Testis (tissue), 3 donors: ENCODE results near the gene SHISAL2B. TPM values are rescaled to one million over a fixed set of nuclear protein-coding genes. Genes with fewer than 3 reads are reported as not detected.

Source experiments
- DNase-seq: peaks from one replicate; pipeline ENCODE4 v3.0.0-alpha.2; 2019
- H3K27ac ChIP-seq, 2 donors: fragments of 200-600 bp; sonication (generic); one replicate each; pipeline ENCODE4 v1.5.1; 2019
- H3K27me3 ChIP-seq: fragments of 200-600 bp; sonication (generic); one replicate; pipeline ENCODE4 v1.5.1; 2019
- H3K36me3 ChIP-seq: fragments of 200-600 bp; sonication (generic); one replicate; pipeline ENCODE4 v1.5.1; 2017; ENCODE audit warnings: low read depth; ENCODE audit errors: missing control alignments
- H3K4me1 ChIP-seq: fragments of 200-600 bp; sonication (generic); one replicate; pipeline ENCODE4 v1.5.1; 2019
- H3K4me3 ChIP-seq, 2 donors: fragments of 200-600 bp; sonication (generic); one replicate each; pipeline ENCODE4 v1.5.1; 2017 to 2019
- H3K9me3 ChIP-seq: fragments of 200-600 bp; sonication (generic); one replicate; pipeline ENCODE4 v1.5.1; 2017
- CTCF ChIP-seq, 3 experiments: fragments of 450-650 bp in 2 of 3; fragments of 200-600 bp in 1 of 3; sonication (generic) in 1 of 3; IDR thresholded peaks; one replicate each; pipeline ENCODE4 v1.5.1; 2016 to 2019; ENCODE audit warnings: antibody characterized with exemption in 3 of 3, mild to moderate bottlenecking in 2 of 3, moderate library complexity in 1 of 3
- POLR2A ChIP-seq: fragments of 450-650 bp; IDR thresholded peaks from one replicate; pipeline ENCODE4 v1.6.1; 2017; ENCODE audit warnings: antibody characterized with exemption, mild to moderate bottlenecking, moderate library complexity
- WGBS, 2 donors: methylation state at CpG; one replicate each; pipeline ENCODE4 v1.1.5; 2018; 5-methylcytosine and 5-hydroxymethylcytosine counted together
- intact Hi-C: fragments of 100-400 bp; cut with DNase I; formaldehyde crosslinking; loops from one replicate; pipeline ENCODE4 v1.15.1; 2023; ENCODE audit warnings: low total_unique reads
- polyA plus RNA-seq: library from polyadenylated mRNA; stranded (reverse); fragments of 350-450 nt; fragmentation: Illumina TruSeq; extraction: RNeasy Lipid Tissue Mini Kit (QIAGEN cat#74804); gene quantifications from one replicate; pipeline ENCODE4 v1.2.3, GENCODE V29; 2014; ENCODE audit warnings: low read depth, low replicate concordance; ENCODE audit not compliant: insufficient read depth
- total RNA-seq, 2 donors: library from RNA; depleted of rRNA; stranded (reverse); fragments of >200 nt; gene quantifications; one replicate each; pipeline ENCODE4 v1.2.3, GENCODE V29; 2016

SHISAL2B gene
- total and polyA plus RNA-seq, 3 donors from 2014 or later, result 0.74 to 1.0 TPM; not detected in 1

- intact Hi-C loops, result no loop called here
- no peak for DNase-seq
Measured at GRCh38 chr5:64678374-64678773, 11.9 kb upstream of the SHISAL2B start.

GRCh38 chr5:64680289-64680688, 10.0 kb upstream of the SHISAL2B start:
- intact Hi-C loops, result no loop called here

More at GRCh38 chr5:64678374-64678773, 11.9 kb upstream of the SHISAL2B start:
- Histone ChIP-seq H3K36me3 (no peaks in the 10 kb centered on the region), H3K4me3 (no peak overlapping the region), H3K9me3 (no peaks in the 10 kb centered on the region), H3K27me3 (no peaks in the 10 kb centered on the region), H3K4me1 (no peaks in the 10 kb centered on the region), H3K27ac (no peak overlapping the region)
- 83 to 84% methylated on average over 5 of the region's 5 CpGs for WGBS, 2 donors
- TF ChIP-seq CTCF (IDR thresholded peaks at IDR 0.05) (no peak), POLR2A (no peak)

GRCh38 chr5:64682608-64683007, 7.7 kb upstream of the SHISAL2B start:
- Histone ChIP-seq H3K36me3 (no peaks in the 10 kb centered on the region), H3K4me3 (no peak overlapping the region), H3K4me1 (no peaks in the 10 kb centered on the region), H3K27me3 (no peaks in the 10 kb centered on the region), H3K9me3 (no peaks in the 10 kb centered on the region), H3K27ac (no peak overlapping the region)
- 90 to 96% methylated on average over 7 of the region's 7 CpGs for WGBS, 2 donors
- TF ChIP-seq CTCF (IDR thresholded peaks at IDR 0.05), result no peak
- no peak for TF ChIP-seq POLR2A
- DNase-seq, result no peak
- intact Hi-C loops, result no loop called here

More at GRCh38 chr5:64680289-64680688, 10.0 kb upstream of the SHISAL2B start:
- Histone ChIP-seq H3K4me1 (no peaks in the 10 kb centered on the region), H3K27ac (no peak overlapping the region), H3K9me3 (no peaks in the 10 kb centered on the region), H3K36me3 (no peaks in the 10 kb centered on the region), H3K4me3 (no peak overlapping the region), H3K27me3 (no peaks in the 10 kb centered on the region)
- TF ChIP-seq CTCF (IDR thresholded peaks at IDR 0.05), result no peak
- TF ChIP-seq POLR2A, result no peak
- DNase-seq, result no peak
- WGBS, 2 donors, result 76 to 83% methylated on average over 4 of the region's 4 CpGs

GRCh38 chr5:64685866-64686265, 4.4 kb upstream of the SHISAL2B start:
- no peaks in the 10 kb centered on the region for H3K9me3 ChIP-seq
- peaks cover 3% of the 10 kb centered on the region for H3K4me1 ChIP-seq
- intact Hi-C loops, result no loop called here
- no peak overlapping the region for H3K27ac ChIP-seq
- H3K27me3 ChIP-seq, result no peaks in the 10 kb centered on the region
- TF ChIP-seq POLR2A, result no peak
- TF ChIP-seq CTCF (IDR thresholded peaks at IDR 0.05), result no peak
- no peaks in the 10 kb centered on the region for H3K36me3 ChIP-seq
- 54 to 66% methylated on average over 5 of the region's 5 CpGs for WGBS, 2 donors
- no peak for DNase-seq
- no peak overlapping the region for H3K4me3 ChIP-seq

GRCh38 chr5:64688391-64688790, 1.9 kb upstream of the SHISAL2B start:
- WGBS, 2 donors, result 77 to 80% methylated on average over 3 of the region's 3 CpGs
- H3K27ac ChIP-seq, result no peak overlapping the region
- intact Hi-C loops, result no loop called here
- peaks cover 4% of the 10 kb centered on the region for H3K4me1 ChIP-seq
- H3K4me3 ChIP-seq, result no peak overlapping the region
- TF ChIP-seq POLR2A (no peak), CTCF (IDR thresholded peaks at IDR 0.05) (no peak)
- no peak for DNase-seq
- no peaks in the 10 kb centered on the region for H3K27me3 ChIP-seq
- H3K9me3 ChIP-seq, result no peaks in the 10 kb centered on the region
- H3K36me3 ChIP-seq, result no peaks in the 10 kb centered on the region
